IPS-11a (cell line): ENCODE data around the gene CSKMT.
"Not testable (repeated sequence)": the region's sequence is repeated elsewhere in the genome, so short reads cannot be mapped to it uniquely, and the experiment has no call there.

Experiments
- H3K4me3 ChIP-seq: one replicate; pipeline ENCODE4 v1.5.1; 2013; ENCODE audit warnings: low read depth, low read length, control low read depth

The CSKMT gene, protein sequence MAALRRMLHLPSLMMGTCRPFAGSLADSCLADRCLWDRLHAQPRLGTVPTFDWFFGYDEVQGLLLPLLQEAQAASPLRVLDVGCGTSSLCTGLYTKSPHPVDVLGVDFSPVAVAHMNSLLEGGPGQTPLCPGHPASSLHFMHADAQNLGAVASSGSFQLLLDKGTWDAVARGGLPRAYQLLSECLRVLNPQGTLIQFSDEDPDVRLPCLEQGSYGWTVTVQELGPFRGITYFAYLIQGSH

DNA sequence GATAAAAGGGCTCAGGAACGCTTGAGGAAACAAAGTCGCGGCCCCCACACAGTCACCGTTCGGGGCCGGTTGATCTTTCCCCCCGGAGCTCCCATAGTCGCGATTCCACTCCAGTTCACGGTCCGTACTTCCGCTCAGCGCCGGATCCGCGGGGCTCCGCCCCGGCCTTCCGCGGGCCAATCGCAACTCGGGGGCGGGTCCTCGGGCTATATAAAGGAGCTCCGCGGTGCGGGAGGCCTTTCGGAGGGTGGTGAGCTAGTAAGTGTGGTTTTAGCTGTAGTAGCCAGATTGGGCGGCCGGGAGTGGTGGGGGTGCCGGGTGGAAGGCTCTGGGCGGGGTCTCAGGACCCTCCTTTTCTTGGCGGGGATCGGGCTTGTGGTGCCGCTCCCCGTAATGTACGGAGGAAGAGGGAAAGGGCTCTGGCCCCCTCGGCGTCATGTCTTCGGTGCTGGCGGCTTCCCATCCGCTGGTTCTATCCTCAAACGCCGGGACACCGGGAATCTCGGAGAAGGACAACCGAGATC, at the start of gene CSKMT, which contains the start of gene C11orf98:
Gene CSKMT (plus strand): TSS at position 238 of the 524 bp plus-strand sequence. CDS start 568 bp downstream, outside the sequence.
Gene C11orf98 (minus strand): TSS at position 136 of the 524 bp plus-strand sequence. CDS start 41 bp downstream, at position 95.
- peak within 1 kb of the TSS; percentile 96 for H3K4me3 ChIP-seq

DNA sequence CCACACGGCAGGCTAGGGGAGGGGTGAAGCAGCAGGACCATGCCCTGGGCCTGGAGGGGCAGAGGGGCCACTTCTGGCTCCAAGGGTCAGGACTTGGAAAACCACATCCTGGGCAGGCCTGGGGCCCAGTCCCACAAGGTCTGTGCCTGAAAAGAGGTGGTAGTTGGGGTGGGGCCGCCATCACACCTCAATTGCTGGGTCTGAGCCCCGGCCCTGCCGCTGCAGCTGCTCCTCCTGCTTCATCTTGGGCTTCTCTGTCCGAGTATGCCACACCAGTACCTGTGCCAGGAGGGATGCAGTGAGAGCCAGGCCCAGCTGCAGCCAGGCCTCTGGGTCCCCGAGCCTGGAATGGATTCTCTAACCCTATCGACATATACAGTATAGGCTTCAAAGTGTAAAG, 49.6 kb upstream of the CSKMT start:
- no peak overlapping the region for H3K4me3 ChIP-seq

DNA sequence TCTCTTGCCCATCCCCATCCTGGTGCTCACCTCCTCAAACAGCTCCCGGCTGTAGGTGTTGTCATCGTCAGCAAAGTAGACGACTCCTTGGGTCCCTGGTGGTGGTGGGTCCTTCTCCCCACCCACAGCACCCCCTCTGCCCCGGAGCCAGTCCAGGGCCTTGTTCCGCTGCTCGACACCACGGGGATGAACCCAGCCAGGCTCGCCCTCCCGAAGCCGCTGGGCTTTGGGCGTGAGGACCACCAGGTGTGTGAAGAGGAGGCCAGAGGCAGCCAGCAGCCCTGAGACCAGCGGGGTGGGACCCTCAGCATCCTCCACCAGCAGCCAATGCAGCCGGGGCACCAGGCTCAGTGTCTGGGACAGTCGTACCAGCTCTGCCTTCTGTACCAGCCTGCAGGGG, 48.2 kb upstream of the CSKMT start:
- H3K4me3 ChIP-seq = not testable (repeated sequence)

GRCh38 chr11:62621027-62621566, 44.0 kb upstream of the CSKMT start:
- H3K4me3 ChIP-seq = peak overlapping the region; percentile 75

DNA sequence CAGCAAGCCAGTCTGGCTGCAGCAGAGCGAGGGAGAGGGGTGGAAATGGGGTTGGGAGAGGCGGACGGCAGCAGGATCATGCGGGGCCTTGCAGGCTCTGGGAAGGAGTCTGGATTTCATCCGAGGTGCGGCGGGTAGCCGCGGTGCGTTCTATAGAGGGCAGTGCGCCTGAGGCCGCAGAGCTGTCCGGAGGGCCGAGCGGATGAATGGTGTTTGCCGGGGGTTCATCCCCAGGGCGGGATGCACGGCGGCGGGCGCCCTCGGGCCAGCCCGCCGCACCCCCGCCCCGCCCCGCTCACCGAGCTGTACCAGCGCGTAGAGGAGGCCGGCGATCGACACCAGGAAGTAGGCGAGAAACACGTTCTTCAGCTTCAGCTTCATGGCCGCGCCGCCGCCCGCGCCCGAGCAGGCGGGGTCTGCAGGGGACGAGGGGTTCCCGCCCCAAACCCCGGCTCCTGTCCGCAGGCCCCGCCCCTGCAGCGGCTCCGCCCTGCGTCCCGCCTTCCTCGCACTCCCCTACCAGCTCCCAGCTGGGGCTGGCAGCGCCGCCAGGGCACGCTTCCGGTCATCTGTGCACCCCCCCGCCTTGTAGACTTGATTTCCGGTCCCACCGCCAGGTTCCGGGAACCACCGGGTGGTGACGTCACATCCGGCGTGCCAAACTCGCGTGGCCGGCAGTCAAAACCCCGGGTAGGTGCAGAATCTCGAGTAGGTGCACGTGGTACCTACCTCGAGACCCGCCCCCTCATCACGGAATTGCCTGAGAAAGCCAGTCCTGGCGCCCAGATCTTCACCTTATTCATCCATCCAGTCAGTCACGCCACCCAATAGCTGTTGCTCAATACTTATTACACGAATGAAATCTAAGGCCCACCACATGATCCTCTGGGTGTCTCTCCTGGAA, 43.3 kb upstream of the CSKMT start, which contains the start of gene B3GAT3:
Gene B3GAT3 (minus strand): TSS at position 420 of the 904 bp plus-strand sequence. CDS start 39 bp downstream, at position 381.
- peak within 1 kb of the TSS; percentile 75 for H3K4me3 ChIP-seq

- no peak overlapping the region for H3K4me3 ChIP-seq
Observed at GRCh38 chr11:62622476-62623089, 42.5 kb upstream of the CSKMT start.

- H3K4me3 ChIP-seq = no peak overlapping the region
Observed at GRCh38 chr11:62627713-62628112, 37.4 kb upstream of the CSKMT start.

DNA sequence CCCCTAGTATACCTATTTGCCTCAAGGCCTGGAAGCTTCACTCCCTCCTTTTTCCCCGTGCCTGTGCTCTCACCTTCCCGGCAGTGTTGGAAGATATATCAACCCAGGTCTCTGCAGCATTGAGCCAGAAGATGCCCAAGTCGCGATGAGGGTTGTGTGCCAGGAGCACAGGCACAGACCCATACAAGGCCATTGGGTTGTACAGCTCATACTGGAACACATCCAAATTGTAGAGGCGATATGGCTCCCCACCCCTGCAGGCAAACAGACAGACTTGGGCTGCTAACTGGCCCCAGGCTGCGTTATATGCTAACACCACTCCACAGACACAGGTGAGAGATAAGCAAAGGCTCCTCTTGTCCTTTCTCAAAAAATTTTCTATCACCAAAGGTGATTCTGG, 32.6 kb upstream of the CSKMT start:
- H3K4me3 ChIP-seq = no peak overlapping the region

DNA sequence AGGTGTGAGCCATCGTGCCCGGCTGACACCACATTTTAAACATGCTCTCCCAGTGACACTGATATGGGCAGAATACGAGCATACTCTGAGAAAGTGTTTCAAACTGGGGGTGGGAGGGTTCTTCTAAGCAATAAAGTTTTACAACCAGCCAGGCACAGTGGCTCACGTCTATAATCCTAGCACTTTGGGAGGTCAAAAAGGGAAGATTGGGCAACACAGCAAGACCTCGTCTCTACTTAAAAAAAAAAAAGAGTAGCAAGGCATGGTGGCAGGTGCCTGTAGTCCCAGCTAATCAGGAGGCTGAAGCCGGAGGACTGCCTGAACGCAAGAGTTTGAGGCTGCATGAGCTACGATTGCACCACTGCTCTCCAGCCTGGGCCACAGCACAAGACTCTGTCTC, 20.9 kb upstream of the CSKMT start:
- H3K4me3 ChIP-seq = no peak overlapping the region

GRCh38 chr11:62645671-62645945, 19.5 kb upstream of the CSKMT start:
- peak overlapping the region; percentile 94 for H3K4me3 ChIP-seq

- peak within 1 kb of the TSS; percentile 94 for H3K4me3 ChIP-seq
Observed at GRCh38 chr11:62645946-62646824, 18.9 kb upstream of the CSKMT start, which contains the start of gene GANAB. Gene GANAB (minus strand): TSS chr11:62646613. CDS start chr11:62646599, 14 bp downstream.

- H3K4me3 ChIP-seq = no peak overlapping the region
Observed at GRCh38 chr11:62646825-62647608, 18.1 kb upstream of the CSKMT start.

DNA sequence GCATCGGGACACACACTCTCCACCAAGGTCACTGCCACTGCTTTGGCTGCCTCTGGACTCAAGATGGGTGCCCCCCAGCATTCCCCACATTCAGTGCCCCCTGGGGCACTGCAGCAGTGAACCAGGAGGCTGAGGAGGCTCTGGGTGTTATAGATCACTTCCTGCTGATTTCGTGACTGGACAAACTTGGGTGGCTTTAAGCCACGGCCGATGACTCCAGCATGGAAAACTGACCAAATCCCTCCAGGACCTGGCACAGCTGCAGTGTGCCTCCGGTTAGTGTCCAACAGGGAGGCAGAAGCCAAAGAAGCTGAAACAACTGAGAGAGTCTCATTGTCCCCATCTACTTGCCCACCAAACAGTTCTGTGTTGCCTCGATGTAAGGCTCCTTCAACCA, 17.5 kb upstream of the CSKMT start:
- no peak overlapping the region for H3K4me3 ChIP-seq

GRCh38 chr11:62648185-62648966, 16.7 kb upstream of the CSKMT start:
- no peak overlapping the region for H3K4me3 ChIP-seq

- no peak overlapping the region for H3K4me3 ChIP-seq
Observed at GRCh38 chr11:62648967-62649364, 16.1 kb upstream of the CSKMT start.

GRCh38 chr11:62649486-62649885, 15.6 kb upstream of the CSKMT start:
- no peak overlapping the region for H3K4me3 ChIP-seq

- not testable (repeated sequence) for H3K4me3 ChIP-seq
Observed at GRCh38 chr11:62650283-62650682, 14.8 kb upstream of the CSKMT start.
